ENCODE measurements around the gene NEURL4.

The NEURL4 gene

GRCh38 chr17:7282752-7283321, 46.3 kb downstream of the NEURL4 start:
- no peak for DNase-seq (ENCODE audit: extremely low read depth, low read depth)
- TF ChIP-seq CTCF (IDR thresholded peaks at IDR 0.05; ENCODE audit: low read depth, low read length), result no peak

GRCh38 chr17:7281953-7282751, 47.0 kb downstream of the NEURL4 start:
- no peak for TF ChIP-seq CTCF (IDR thresholded peaks at IDR 0.05; ENCODE audit: low read depth, low read length)
- DNase-seq (ENCODE audit: extremely low read depth, low read depth), result no peak

- DNase-seq (ENCODE audit: extremely low read depth, low read depth), result peak; percentile 77
- TF ChIP-seq CTCF (IDR thresholded peaks at IDR 0.05; ENCODE audit: low read depth, low read length), result no peak
Measured at GRCh38 chr17:7281074-7281952, 47.8 kb downstream of the NEURL4 start, which contains the start of gene SLC2A4. Gene SLC2A4 (plus strand): TSS chr17:7281718. CDS start chr17:7281935, 217 bp downstream.

- TF ChIP-seq CTCF (IDR thresholded peaks at IDR 0.05; ENCODE audit: low read depth, low read length), result peak; percentile 96
- DNase-seq (ENCODE audit: extremely low read depth, low read depth), result peak; percentile 48
Measured at GRCh38 chr17:7280519-7281073, 48.5 kb downstream of the NEURL4 start.

GRCh38 chr17:7279448-7279847, 49.7 kb downstream of the NEURL4 start:
- no peak for TF ChIP-seq CTCF (IDR thresholded peaks at IDR 0.05; ENCODE audit: low read depth, low read length)
- no peak for DNase-seq (ENCODE audit: extremely low read depth, low read depth)

GRCh38 chr17:7266784-7267183, 62.4 kb downstream of the NEURL4 start:
- no peak for TF ChIP-seq CTCF (IDR thresholded peaks at IDR 0.05; ENCODE audit: low read depth, low read length)
- no peak for DNase-seq (ENCODE audit: extremely low read depth, low read depth)

Data from AG09319 (cell line).